PC-9 (cell line): ENCODE measurements around the gene MBOAT7. TPM values are rescaled to one million over a fixed set of nuclear protein-coding genes. Genes with fewer than 3 reads are reported as not detected.
"Not testable (repeated sequence)": the region's sequence is repeated elsewhere in the genome, so short reads cannot be mapped to it uniquely, and the experiment has no call there.

Source experiments
- BruUV-seq: library from RNA; stranded (reverse); fragments of 400-500 nt; replicated peaks from 2 replicates; lab custom pipeline; 2021; lab: Mats Ljungman, UMichigan
- CTCF ChIA-PET: fragments of 300-600 bp; sonication (Branson Sonifier 250); formaldehyde crosslinking; loops from one replicate; lab custom pipeline; 2022; ENCODE audit warnings: antibody characterized with exemption; lab: Charles Lee
- POLR2A ChIA-PET: fragments of 300-600 bp; sonication (Branson Sonifier 250); formaldehyde crosslinking; loops from one replicate; lab custom pipeline; 2022; ENCODE audit warnings: antibody characterized with exemption; ENCODE audit not compliant: unreplicated experiment; lab: Charles Lee
- DNase-seq, 2 experiments: peaks; one replicate each; pipeline versions ENCODE4 v3.0.0 to v3.0.0-alpha.2; 2015 to 2022; ENCODE audit warnings: mixed read lengths in 1 of 2
- H2AFZ ChIP-seq: fragments of 200-600 bp; sonication (generic); 2 replicates; pipeline ENCODE4 v1.8.1; 2017; ENCODE audit warnings: antibody characterized with exemption
- H3F3A ChIP-seq: fragments of 200-600 bp; sonication (generic); 2 replicates; pipeline ENCODE4 v1.8.1; 2017; ENCODE audit warnings: antibody characterized with exemption, mild to moderate bottlenecking, low read depth; ENCODE audit not compliant: insufficient read depth
- H3K27ac ChIP-seq: fragments of 200-600 bp; sonication (generic); 2 replicates; pipeline ENCODE4 v1.6.1; 2016; ENCODE audit warnings: mixed run types
- H3K27me3 ChIP-seq: fragments of 200-600 bp; sonication (generic); 2 replicates; pipeline ENCODE4 v1.6.1; 2016; ENCODE audit warnings: low read depth, mixed run types; ENCODE audit not compliant: insufficient read depth
- H3K36me3 ChIP-seq: fragments of 200-600 bp; sonication (generic); 2 replicates; pipeline ENCODE4 v1.6.1; 2016; ENCODE audit warnings: low read depth, mixed run types
- H3K4me1 ChIP-seq: fragments of 200-600 bp; sonication (generic); replicated peaks from 2 replicates; pipeline ENCODE4 v1.6.1; 2016; ENCODE audit warnings: mixed run types; ENCODE audit not compliant: insufficient read depth
- H3K4me2 ChIP-seq: fragments of 200-600 bp; sonication (generic); 2 replicates; pipeline ENCODE4 v1.6.1; 2017; ENCODE audit warnings: mixed run types
- H3K4me3 ChIP-seq: fragments of 200-600 bp; sonication (generic); 2 replicates; pipeline ENCODE4 v1.6.1; 2016; ENCODE audit warnings: mixed run types
- H3K79me2 ChIP-seq: fragments of 200-600 bp; sonication (generic); 2 replicates; pipeline ENCODE4 v1.6.1; 2017; ENCODE audit warnings: low read depth, mixed run types
- H3K9me2 ChIP-seq: fragments of 200-600 bp; sonication (generic); 2 replicates; pipeline ENCODE4 v1.8.1; 2017; ENCODE audit warnings: mild to moderate bottlenecking; ENCODE audit not compliant: insufficient read depth
- H3K9me3 ChIP-seq: fragments of 200-600 bp; sonication (generic); 2 replicates; pipeline ENCODE4 v1.8.1; 2016; ENCODE audit warnings: low read depth; ENCODE audit not compliant: insufficient read depth
- H4K20me1 ChIP-seq: fragments of 200-600 bp; sonication (generic); 2 replicates; pipeline ENCODE4 v1.8.1; 2017; ENCODE audit not compliant: insufficient read depth
- CTCF ChIP-seq: fragments of 200-600 bp; sonication (generic); conservative IDR thresholded peaks from 2 replicates; pipeline ENCODE4 v1.6.1; 2017; ENCODE audit warnings: mixed run types, antibody characterized with exemption, mild to moderate bottlenecking, moderate library complexity
- EZH2 ChIP-seq: fragments of 200-600 bp; sonication (generic); IDR thresholded peaks from 2 replicates; pipeline ENCODE4 v1.8.0; 2017; ENCODE audit warnings: antibody characterized with exemption, low read depth
- intact Hi-C: fragments of 100-400 bp; cut with micrococcal nuclease; formaldehyde crosslinking; loops from one replicate; pipeline ENCODE4 v1.10.0; 2022; ENCODE audit not compliant: unreplicated experiment
- total RNA-seq: library from RNA; stranded (reverse); gene quantifications from 2 replicates; pipeline ENCODE4 v1.2.3, GENCODE V29; 2021

Gene MBOAT7
- total RNA-seq, 1 experiment from 2014 or later: 494 TPM

GRCh38 chr19:54218960-54219661, 29.7 kb upstream of the MBOAT7 start:
- H3K4me3 ChIP-seq: no peak overlapping the region
- no peaks in the 10 kb centered on the region for H3K9me3 ChIP-seq
- 0 out of 2 replicates have a peak, but pooled peaks cover 5% of the 10 kb centered on the region for H3F3A ChIP-seq
- ChIA-PET POLR2A (no interaction called here), CTCF (no interaction called here)
- H2AFZ ChIP-seq: no peak overlapping the region
- no peaks in the 10 kb centered on the region for H4K20me1 ChIP-seq
- BruUV-seq: no TSS peak
- H3K9me2 ChIP-seq: no peaks in the 10 kb centered on the region
- TF ChIP-seq CTCF: no peak
- no peak for TF ChIP-seq EZH2
- H3K4me2 ChIP-seq: no peak overlapping the region
- intact Hi-C loops: loop anchor here (2.0 kb wide), 1 partner anchor 22 kb away; no protein-coding TSS in a partner anchor
- H3K27me3 ChIP-seq: peaks cover 11% of the 10 kb centered on the region; the same call in 1 of the 2 replicates
- no peaks in the 10 kb centered on the region for H3K4me1 ChIP-seq
- H3K36me3 ChIP-seq: no peaks in the 10 kb centered on the region
- DNase-seq: no peak
- no peaks in the 10 kb centered on the region for H3K79me2 ChIP-seq
- no peak overlapping the region for H3K27ac ChIP-seq

DNA sequence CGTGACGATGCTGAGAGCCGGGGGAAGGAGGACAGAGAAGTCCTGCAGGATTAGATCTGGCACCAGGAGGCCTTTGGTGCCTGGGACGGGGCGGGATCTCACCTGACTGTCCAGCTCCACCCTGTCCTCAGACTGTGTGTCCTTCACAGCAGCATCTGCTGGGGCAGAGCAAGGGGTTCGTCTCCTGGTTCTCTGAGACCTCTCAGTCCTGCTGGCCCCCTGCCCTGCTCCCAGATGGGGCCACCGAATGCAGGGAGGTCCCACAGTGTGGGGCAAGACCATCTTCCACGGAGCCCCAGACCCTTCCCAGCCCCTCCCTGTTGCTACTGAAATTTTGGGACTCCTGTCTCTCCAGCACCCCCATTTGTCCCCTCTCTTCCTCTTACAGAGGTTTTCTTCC, 28.9 kb upstream of the MBOAT7 start:
- Histone ChIP-seq H3K27me3 (peaks cover 11% of the 10 kb centered on the region; the same call in 1 of the 2 replicates), H3K4me3 (no peak overlapping the region), H3K4me1 (no peaks in the 10 kb centered on the region), H3K9me3 (no peaks in the 10 kb centered on the region), H3K9me2 (no peaks in the 10 kb centered on the region), H4K20me1 (no peaks in the 10 kb centered on the region), H3F3A (0 out of 2 replicates have a peak, but pooled peaks cover 5% of the 10 kb centered on the region), H3K36me3 (no peaks in the 10 kb centered on the region), H3K79me2 (no peaks in the 10 kb centered on the region), H3K27ac (no peak overlapping the region), H3K4me2 (no peak overlapping the region), H2AFZ (no peak overlapping the region)
- TF ChIP-seq EZH2 (no peak), CTCF (no peak)
- no TSS peak for BruUV-seq
- POLR2A ChIA-PET: no interaction called here
- DNase-seq: no peak
- intact Hi-C loops: loop anchor here (2.0 kb wide), 1 partner anchor 23 kb away; no protein-coding TSS in a partner anchor
- CTCF ChIA-PET: no interaction called here

- DNase-seq, H3F3A ChIP-seq, CTCF ChIA-PET, H4K20me1 ChIP-seq, H3K4me1 ChIP-seq, BruUV-seq, H3K4me2 ChIP-seq, H3K9me3 ChIP-seq, H3K4me3 ChIP-seq, POLR2A ChIA-PET, H3K36me3 ChIP-seq, H3K27ac ChIP-seq, H2AFZ ChIP-seq, H3K79me2 ChIP-seq, H3K9me2 ChIP-seq: not testable (repeated sequence)
- intact Hi-C loops: loop anchor here (2.0 kb wide), 1 partner anchor 23 kb away; no protein-coding TSS in a partner anchor
- H3K27me3 ChIP-seq: peaks cover 11% of the 10 kb centered on the region; the same call in 1 of the 2 replicates
Observed at GRCh38 chr19:54217517-54218247, 28.3 kb upstream of the MBOAT7 start.
